GM12891 (cell line): ENCODE results near the gene ARHGEF1.

Experiments used
- POLR2A ChIP-seq: IDR thresholded peaks from 2 replicates; pipeline ENCODE4 v1.6.1; 2011; ENCODE audit warnings: low read depth, low read length, control low read depth
- POLR2AphosphoS5 ChIP-seq: IDR thresholded peaks from 2 replicates; pipeline ENCODE4 v1.6.1; 2011; ENCODE audit warnings: low read depth, low read length, control low read depth
- POU2F2 ChIP-seq: IDR thresholded peaks from 2 replicates; pipeline ENCODE4 v1.6.1; 2011; ENCODE audit warnings: low read depth, mild to moderate bottlenecking, control low read depth, low read length, moderate library complexity
- TAF1 ChIP-seq: IDR thresholded peaks from 2 replicates; pipeline ENCODE4 v1.6.1; 2011; ENCODE audit warnings: low read depth, low read length, control low read depth

- TF ChIP-seq POLR2A, result no peak
- TF ChIP-seq POLR2AphosphoS5, result no peak
- no peak for TF ChIP-seq TAF1
- TF ChIP-seq POU2F2, result no peak
These were observed 20.5 kb upstream of the ARHGEF1 start for GRCh38 chr19:41862445-41862986.
